Kidney (tissue), 14 donors: ENCODE results near the gene GLIS2. TPM values are rescaled to one million over a fixed set of nuclear protein-coding genes. Genes with fewer than 3 reads are reported as not detected.

Experiments
- DNase-seq, 5 donors: peaks; one replicate each; pipeline ENCODE4 v3.0.0-alpha.2; 2013 to 2020
- FAIRE-seq: peaks from 2 replicates; lab custom pipeline; 2012; peaks lifted over from hg19 to GRCh38; lab: Jason Lieb, UNC
- H3K27ac ChIP-seq, 2 donors: one replicate each; pipeline ENCODE4 v1.7.0; 2013; ENCODE audit warnings: low read depth in 2 of 2, low read length in 2 of 2, inconsistent platforms in 1 of 2
- H3K27me3 ChIP-seq: one replicate; pipeline ENCODE4 v1.7.1; 2013; ENCODE audit warnings: low read length, inconsistent platforms; ENCODE audit not compliant: control insufficient read depth, insufficient read depth
- H3K36me3 ChIP-seq, 3 donors: one replicate each; pipeline versions ENCODE4 v1.7.0 to v1.7.1; 2013; ENCODE audit warnings: low read length in 3 of 3, control low read depth in 1 of 3, inconsistent platforms in 1 of 3; ENCODE audit not compliant: insufficient read depth in 3 of 3, control insufficient read depth in 2 of 3
- H3K4me1 ChIP-seq, 3 donors: one replicate each; pipeline versions ENCODE4 v1.7.0 to v1.7.1; 2013; ENCODE audit warnings: low read length in 3 of 3, inconsistent platforms in 1 of 3, low read depth in 1 of 3; ENCODE audit not compliant: control insufficient read depth in 2 of 3, insufficient read depth in 2 of 3
- H3K4me3 ChIP-seq, 3 donors: one replicate each; pipeline versions ENCODE4 v1.7.0 to v1.8.1; 2013; ENCODE audit warnings: low read length in 3 of 3, control low read depth in 1 of 3, inconsistent platforms in 1 of 3
- H3K9ac ChIP-seq, 3 donors: one replicate each; pipeline versions ENCODE4 v1.7.0 to v1.7.1; 2013; ENCODE audit warnings: low read length in 3 of 3, control low read depth in 1 of 3, inconsistent platforms in 1 of 3
- H3K9me3 ChIP-seq, 3 donors: one replicate each; pipeline versions ENCODE4 v1.7.0 to v1.7.1; 2013; ENCODE audit warnings: low read length in 3 of 3, control low read depth in 1 of 3, inconsistent platforms in 1 of 3; ENCODE audit not compliant: control insufficient read depth in 2 of 3, insufficient read depth in 1 of 3
- intact Hi-C: fragments of 100-400 bp; cut with DNase I; formaldehyde crosslinking; loops from one replicate; pipeline ENCODE4 v1.11.1; 2022
- polyA plus RNA-seq: library from polyadenylated mRNA; stranded (reverse); fragments of 350-450 nt; fragmentation: Illumina TruSeq; extraction: RNeasy Lipid Tissue Mini Kit (QIAGEN cat#74804); gene quantifications from one replicate; pipeline ENCODE4 v1.2.3, GENCODE V29; 2014; ENCODE audit warnings: low read depth, low replicate concordance; ENCODE audit not compliant: insufficient read depth
- total RNA-seq: library from RNA; stranded (reverse); fragmentation: NEBNext Ultra II Directional; extraction: Animal tissue kit (Norgen Biotek cat#: 25700); gene quantifications from one replicate; pipeline ENCODE4 v1.2.1, GENCODE V29; 2021
- TF ChIP-seq, protein P1 (sequence below): IDR thresholded peaks from 3 replicates; pipeline ENCODE4 v1.5.1; 2012; ENCODE audit warnings: mild to moderate bottlenecking, moderate library complexity, borderline replicate concordance; ENCODE audit not compliant: insufficient read depth; ENCODE audit errors: extremely low read depth
- donor health status: control.
- donor health status: control.
- donor health status: control.
- donor health status: control.
- donor health status: control.
- donor health status: DM: yes; HTN: yes; CAD: no.
- donor health status: Normal renal cell carcinoma (clear cell type).

GLIS2 gene
- total and polyA plus RNA-seq, 2 donors from 2014 or later = 35.6 to 68.7 TPM

DNA sequence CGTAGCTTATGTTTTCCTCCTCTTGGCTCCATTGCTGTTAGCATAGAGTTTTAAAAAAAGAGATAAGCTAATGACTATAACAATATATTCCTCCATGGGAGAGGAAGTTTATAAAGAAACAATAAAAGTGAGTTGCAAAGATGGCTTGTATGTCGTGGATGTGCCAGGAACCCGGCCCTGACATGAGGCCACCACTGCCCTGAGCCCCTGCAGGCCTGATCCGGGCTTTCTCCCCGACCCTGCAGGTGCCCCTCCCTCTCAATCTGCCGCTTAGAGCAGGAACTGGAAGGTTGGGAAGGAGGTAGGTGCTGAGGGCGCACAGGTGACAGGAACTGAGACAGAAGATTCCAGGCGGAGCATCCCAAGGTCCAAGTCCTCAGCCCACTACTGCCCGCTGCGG, 23.6 kb downstream of the GLIS2 start:
- Histone ChIP-seq H3K9me3 (no peaks in the 10 kb centered on the region), H3K27ac (no peak overlapping the region), H3K4me1 (peaks cover 0 to 9% (median 0%) of the 10 kb centered on the region in 3 donors), H3K9ac (peak overlapping the region in 1 of 3 donors; percentile 3), H3K4me3 (no peak overlapping the region), H3K27me3 (no peaks in the 10 kb centered on the region), H3K36me3 (peaks cover 0 to 31% (median 12%) of the 10 kb centered on the region in 3 donors)
- TF ChIP-seq, protein P1, sequence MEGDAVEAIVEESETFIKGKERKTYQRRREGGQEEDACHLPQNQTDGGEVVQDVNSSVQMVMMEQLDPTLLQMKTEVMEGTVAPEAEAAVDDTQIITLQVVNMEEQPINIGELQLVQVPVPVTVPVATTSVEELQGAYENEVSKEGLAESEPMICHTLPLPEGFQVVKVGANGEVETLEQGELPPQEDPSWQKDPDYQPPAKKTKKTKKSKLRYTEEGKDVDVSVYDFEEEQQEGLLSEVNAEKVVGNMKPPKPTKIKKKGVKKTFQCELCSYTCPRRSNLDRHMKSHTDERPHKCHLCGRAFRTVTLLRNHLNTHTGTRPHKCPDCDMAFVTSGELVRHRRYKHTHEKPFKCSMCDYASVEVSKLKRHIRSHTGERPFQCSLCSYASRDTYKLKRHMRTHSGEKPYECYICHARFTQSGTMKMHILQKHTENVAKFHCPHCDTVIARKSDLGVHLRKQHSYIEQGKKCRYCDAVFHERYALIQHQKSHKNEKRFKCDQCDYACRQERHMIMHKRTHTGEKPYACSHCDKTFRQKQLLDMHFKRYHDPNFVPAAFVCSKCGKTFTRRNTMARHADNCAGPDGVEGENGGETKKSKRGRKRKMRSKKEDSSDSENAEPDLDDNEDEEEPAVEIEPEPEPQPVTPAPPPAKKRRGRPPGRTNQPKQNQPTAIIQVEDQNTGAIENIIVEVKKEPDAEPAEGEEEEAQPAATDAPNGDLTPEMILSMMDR = no peak
- intact Hi-C loops = no loop called here
- no peak for DNase-seq
- FAIRE-seq = no peak

DNA sequence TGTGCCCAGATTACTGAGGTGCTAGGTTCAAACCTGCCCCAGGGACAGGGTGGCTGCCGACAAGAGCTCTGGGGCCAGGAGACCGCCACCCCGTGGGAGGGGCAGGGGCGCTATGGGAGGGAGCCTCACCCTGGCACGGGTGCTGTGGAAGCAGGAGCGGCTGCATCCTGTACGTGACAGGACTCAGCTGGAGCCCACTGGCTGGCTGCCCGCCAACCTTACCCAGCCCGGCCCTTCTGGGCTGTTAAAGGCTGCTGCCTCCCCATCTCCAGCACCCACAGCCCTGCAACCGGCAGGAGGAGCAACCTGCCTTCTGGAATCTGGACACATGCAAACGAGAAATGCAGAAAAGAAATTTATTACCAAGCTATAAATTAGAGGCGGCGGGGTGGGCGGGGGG, 24.0 kb downstream of the GLIS2 start:
- H3K36me3 ChIP-seq = peaks cover 0 to 26% (median 11%) of the 10 kb centered on the region in 3 donors
- peaks cover 0 to 9% (median 0%) of the 10 kb centered on the region in 3 donors for H3K4me1 ChIP-seq
- H3K9me3 ChIP-seq = no peaks in the 10 kb centered on the region
- peak overlapping the region in 1 of 3 donors; percentile 3 for H3K9ac ChIP-seq
- H3K4me3 ChIP-seq = no peak overlapping the region
- TF ChIP-seq, protein P1 = no peak
- no peak for FAIRE-seq
- H3K27ac ChIP-seq = no peak overlapping the region
- no peaks in the 10 kb centered on the region for H3K27me3 ChIP-seq
- intact Hi-C loops = no loop called here
- DNase-seq = peak; percentile 72 to 93 (median 80)

DNA sequence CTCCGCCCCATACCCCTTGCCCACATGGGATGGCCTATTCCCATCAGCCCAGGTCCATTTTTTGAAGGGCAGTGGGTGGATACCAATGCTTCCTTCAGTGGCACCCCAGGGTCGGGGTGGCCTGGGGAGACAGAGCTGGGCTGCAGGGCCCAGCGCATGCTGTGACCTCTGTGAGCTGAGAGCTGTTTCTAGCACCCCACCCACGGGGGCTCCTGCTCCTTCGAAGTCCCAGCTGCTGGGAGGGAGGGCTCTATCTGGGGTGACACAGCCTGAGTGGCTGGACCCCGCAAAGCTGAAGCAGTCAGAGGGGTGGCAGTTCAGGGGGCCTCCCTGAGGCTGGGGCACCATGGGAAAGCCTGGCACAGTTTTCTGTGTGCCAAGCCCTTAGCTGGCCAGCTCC, 24.6 kb downstream of the GLIS2 start:
- FAIRE-seq = no peak
- H3K27ac ChIP-seq = no peak overlapping the region
- no peak overlapping the region for H3K9ac ChIP-seq
- H3K36me3 ChIP-seq = peaks cover 0 to 21% (median 6%) of the 10 kb centered on the region in 3 donors
- H3K9me3 ChIP-seq = no peaks in the 10 kb centered on the region
- DNase-seq = no peak
- peaks cover 0 to 9% (median 0%) of the 10 kb centered on the region in 3 donors for H3K4me1 ChIP-seq
- TF ChIP-seq, protein P1 = no peak
- no peaks in the 10 kb centered on the region for H3K27me3 ChIP-seq
- H3K4me3 ChIP-seq = no peak overlapping the region
- intact Hi-C loops = no loop called here

DNA sequence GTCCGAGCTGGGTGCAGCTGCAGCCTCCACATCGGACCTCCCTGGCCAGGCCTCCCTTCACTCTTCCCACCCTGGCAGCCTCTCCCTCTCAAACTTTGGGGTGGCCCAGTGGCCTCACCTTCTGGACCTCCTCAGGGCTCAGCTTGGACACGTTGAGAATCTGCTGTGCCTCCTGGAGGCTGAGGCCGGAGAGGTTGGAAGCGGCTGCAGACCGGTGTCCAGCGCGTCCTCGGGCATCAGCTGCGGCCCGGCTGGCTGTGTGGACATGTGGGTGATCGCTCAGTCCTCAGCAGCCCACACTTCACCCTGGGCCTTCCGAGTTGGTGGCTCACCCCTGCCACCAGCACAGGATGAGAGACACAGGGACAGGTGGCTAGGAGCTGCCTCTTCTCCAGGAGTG, 25.4 kb downstream of the GLIS2 start:
- DNase-seq (no peak), FAIRE-seq (no peak)
- no peak overlapping the region for H3K4me3 ChIP-seq
- no peak overlapping the region for H3K27ac ChIP-seq
- H3K36me3 ChIP-seq = peaks cover 0 to 14% (median 0%) of the 10 kb centered on the region in 3 donors
- no peaks in the 10 kb centered on the region for H3K27me3 ChIP-seq
- intact Hi-C loops = no loop called here
- TF ChIP-seq, protein P1 = no peak
- no peak overlapping the region for H3K9ac ChIP-seq
- no peaks in the 10 kb centered on the region for H3K9me3 ChIP-seq
- peaks cover 0 to 9% (median 0%) of the 10 kb centered on the region in 3 donors for H3K4me1 ChIP-seq
